PC-9 (cell line): ENCODE data around the gene OR51B2.

Experiments used
- EZH2 ChIP-seq: fragments of 200-600 bp; sonication (generic); IDR thresholded peaks from 2 replicates; pipeline ENCODE4 v1.8.0; 2017; ENCODE audit warnings: antibody characterized with exemption, low read depth
- TF ChIP-seq, protein P1 (sequence below): fragments of 200-600 bp; sonication (generic); conservative IDR thresholded peaks from 2 replicates; pipeline ENCODE4 v1.6.1; 2017; ENCODE audit warnings: mixed run types, antibody characterized with exemption, mild to moderate bottlenecking, moderate library complexity

GRCh38 chr11:5351208-5351607, 27.1 kb upstream of the OR51B2 start, which contains the start of gene OR51B6:
- TF ChIP-seq, protein P1, sequence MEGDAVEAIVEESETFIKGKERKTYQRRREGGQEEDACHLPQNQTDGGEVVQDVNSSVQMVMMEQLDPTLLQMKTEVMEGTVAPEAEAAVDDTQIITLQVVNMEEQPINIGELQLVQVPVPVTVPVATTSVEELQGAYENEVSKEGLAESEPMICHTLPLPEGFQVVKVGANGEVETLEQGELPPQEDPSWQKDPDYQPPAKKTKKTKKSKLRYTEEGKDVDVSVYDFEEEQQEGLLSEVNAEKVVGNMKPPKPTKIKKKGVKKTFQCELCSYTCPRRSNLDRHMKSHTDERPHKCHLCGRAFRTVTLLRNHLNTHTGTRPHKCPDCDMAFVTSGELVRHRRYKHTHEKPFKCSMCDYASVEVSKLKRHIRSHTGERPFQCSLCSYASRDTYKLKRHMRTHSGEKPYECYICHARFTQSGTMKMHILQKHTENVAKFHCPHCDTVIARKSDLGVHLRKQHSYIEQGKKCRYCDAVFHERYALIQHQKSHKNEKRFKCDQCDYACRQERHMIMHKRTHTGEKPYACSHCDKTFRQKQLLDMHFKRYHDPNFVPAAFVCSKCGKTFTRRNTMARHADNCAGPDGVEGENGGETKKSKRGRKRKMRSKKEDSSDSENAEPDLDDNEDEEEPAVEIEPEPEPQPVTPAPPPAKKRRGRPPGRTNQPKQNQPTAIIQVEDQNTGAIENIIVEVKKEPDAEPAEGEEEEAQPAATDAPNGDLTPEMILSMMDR, result no peak
- no peak for TF ChIP-seq EZH2
